Breast epithelium (tissue), 3 donors: ENCODE results near the gene LRRIQ3.

Source experiments
- CTCF ChIP-seq, 3 donors: fragments of 450-650 bp; IDR thresholded peaks; one replicate each; pipeline ENCODE4 v1.5.1; 2016 to 2017; ENCODE audit warnings: antibody characterized with exemption in 3 of 3, mild to moderate bottlenecking in 3 of 3, moderate library complexity in 3 of 3
- POLR2A ChIP-seq: fragments of 450-650 bp; IDR thresholded peaks from one replicate; pipeline ENCODE4 v1.6.1; 2016; ENCODE audit warnings: antibody characterized with exemption, mild to moderate bottlenecking, moderate library complexity
- POLR2AphosphoS5 ChIP-seq, 3 donors: sonication (generic); formaldehyde crosslinking; IDR thresholded peaks; one replicate each; pipeline ENCODE4 v1.6.1; 2017; ENCODE audit warnings: antibody characterized with exemption in 3 of 3

GRCh38 chr1:73979684-73980083, 218.3 kb downstream of the LRRIQ3 start:
- TF ChIP-seq CTCF (IDR thresholded peaks at IDR 0.05) (no peak), POLR2A (no peak), POLR2AphosphoS5 (IDR thresholded peaks at IDR 0.05) (no peak)
